Measurements from ENCODE around the gene OTOS.

OTOS gene

GRCh38 chr2:240179186-240179815 lies 38.8 kb upstream of the OTOS start:
- Histone ChIP-seq H3K4me3 (ENCODE audit: low read depth, low read length) (no peak overlapping the region), H3K9me3 (ENCODE audit: control insufficient read depth, insufficient read depth, low read depth, low read length) (no peaks in the 10 kb centered on the region), H3K27ac (ENCODE audit: low read depth, low read length) (no peak overlapping the region), H3K4me1 (ENCODE audit: control insufficient read depth, insufficient read depth, low read length) (no peaks in the 10 kb centered on the region), H3K36me3 (ENCODE audit: control insufficient read depth, insufficient read depth, low read length) (no peaks in the 10 kb centered on the region), H3K27me3 (ENCODE audit: control insufficient read depth, insufficient read depth, low read length) (peaks cover 4% of the 10 kb centered on the region; the same call in 1 of the 2 replicates), H3K9ac (ENCODE audit: low read length) (no peak overlapping the region)

- Histone ChIP-seq H3K27me3 (ENCODE audit: control insufficient read depth, insufficient read depth, low read length) (peaks cover 4% of the 10 kb centered on the region; the same call in 1 of the 2 replicates), H3K4me3 (ENCODE audit: low read depth, low read length) (no peak overlapping the region), H3K36me3 (ENCODE audit: control insufficient read depth, insufficient read depth, low read length) (no peaks in the 10 kb centered on the region), H3K4me1 (ENCODE audit: control insufficient read depth, insufficient read depth, low read length) (no peaks in the 10 kb centered on the region), H3K9me3 (ENCODE audit: control insufficient read depth, insufficient read depth, low read depth, low read length) (no peaks in the 10 kb centered on the region), H3K27ac (ENCODE audit: low read depth, low read length) (no peak overlapping the region), H3K9ac (ENCODE audit: low read length) (no peak overlapping the region)
These were observed 38.1 kb upstream of the OTOS start for GRCh38 chr2:240178564-240178963.

GRCh38 chr2:240174496-240174895 lies 34.0 kb upstream of the OTOS start:
- H3K27ac ChIP-seq (ENCODE audit: low read depth, low read length): no peak overlapping the region
- H3K9me3 ChIP-seq (ENCODE audit: control insufficient read depth, insufficient read depth, low read depth, low read length): no peaks in the 10 kb centered on the region
- H3K9ac ChIP-seq (ENCODE audit: low read length): no peak overlapping the region
- no peak overlapping the region for H3K4me3 ChIP-seq (ENCODE audit: low read depth, low read length)
- no peaks in the 10 kb centered on the region for H3K27me3 ChIP-seq (ENCODE audit: control insufficient read depth, insufficient read depth, low read length)
- H3K4me1 ChIP-seq (ENCODE audit: control insufficient read depth, insufficient read depth, low read length): no peaks in the 10 kb centered on the region
- H3K36me3 ChIP-seq (ENCODE audit: control insufficient read depth, insufficient read depth, low read length): no peaks in the 10 kb centered on the region

- H3K27ac ChIP-seq (ENCODE audit: low read depth, low read length): no peak overlapping the region
- no peaks in the 10 kb centered on the region for H3K36me3 ChIP-seq (ENCODE audit: control insufficient read depth, insufficient read depth, low read length)
- no peaks in the 10 kb centered on the region for H3K4me1 ChIP-seq (ENCODE audit: control insufficient read depth, insufficient read depth, low read length)
- no peak overlapping the region for H3K4me3 ChIP-seq (ENCODE audit: low read depth, low read length)
- H3K9ac ChIP-seq (ENCODE audit: low read length): no peak overlapping the region
- no peaks in the 10 kb centered on the region for H3K9me3 ChIP-seq (ENCODE audit: control insufficient read depth, insufficient read depth, low read depth, low read length)
- H3K27me3 ChIP-seq (ENCODE audit: control insufficient read depth, insufficient read depth, low read length): no peaks in the 10 kb centered on the region; the same call in 1 of the 2 replicates
These were observed 31.8 kb upstream of the OTOS start for GRCh38 chr2:240172071-240172895.

- H3K27ac ChIP-seq (ENCODE audit: low read depth, low read length): no peak overlapping the region
- H3K36me3 ChIP-seq (ENCODE audit: control insufficient read depth, insufficient read depth, low read length): no peaks in the 10 kb centered on the region
- H3K4me3 ChIP-seq (ENCODE audit: low read depth, low read length): no peak overlapping the region
- H3K9me3 ChIP-seq (ENCODE audit: control insufficient read depth, insufficient read depth, low read depth, low read length): no peaks in the 10 kb centered on the region
- H3K4me1 ChIP-seq (ENCODE audit: control insufficient read depth, insufficient read depth, low read length): no peaks in the 10 kb centered on the region
- no peak overlapping the region for H3K9ac ChIP-seq (ENCODE audit: low read length)
- H3K27me3 ChIP-seq (ENCODE audit: control insufficient read depth, insufficient read depth, low read length): no peaks in the 10 kb centered on the region; the same call in 1 of the 2 replicates
These were observed 30.4 kb upstream of the OTOS start for GRCh38 chr2:240170883-240171282.

- H3K4me3 ChIP-seq (ENCODE audit: low read depth, low read length): no peak overlapping the region
- H3K9me3 ChIP-seq (ENCODE audit: control insufficient read depth, insufficient read depth, low read depth, low read length): no peaks in the 10 kb centered on the region
- H3K4me1 ChIP-seq (ENCODE audit: control insufficient read depth, insufficient read depth, low read length): no peaks in the 10 kb centered on the region
- no peaks in the 10 kb centered on the region; the same call in 1 of the 2 replicates for H3K27me3 ChIP-seq (ENCODE audit: control insufficient read depth, insufficient read depth, low read length)
- no peak overlapping the region for H3K9ac ChIP-seq (ENCODE audit: low read length)
- no peaks in the 10 kb centered on the region for H3K36me3 ChIP-seq (ENCODE audit: control insufficient read depth, insufficient read depth, low read length)
- no peak overlapping the region for H3K27ac ChIP-seq (ENCODE audit: low read depth, low read length)
These were observed 29.9 kb upstream of the OTOS start for GRCh38 chr2:240170354-240170735.

GRCh38 chr2:240169486-240170353 lies 29.3 kb upstream of the OTOS start:
- Histone ChIP-seq H3K4me3 (ENCODE audit: low read depth, low read length) (no peak overlapping the region), H3K9ac (ENCODE audit: low read length) (no peak overlapping the region), H3K4me1 (ENCODE audit: control insufficient read depth, insufficient read depth, low read length) (no peaks in the 10 kb centered on the region), H3K27me3 (ENCODE audit: control insufficient read depth, insufficient read depth, low read length) (no peaks in the 10 kb centered on the region; the same call in 1 of the 2 replicates), H3K9me3 (ENCODE audit: control insufficient read depth, insufficient read depth, low read depth, low read length) (no peaks in the 10 kb centered on the region), H3K36me3 (ENCODE audit: control insufficient read depth, insufficient read depth, low read length) (no peaks in the 10 kb centered on the region), H3K27ac (ENCODE audit: low read depth, low read length) (no peak overlapping the region)

GRCh38 chr2:240168546-240169361 lies 28.3 kb upstream of the OTOS start:
- Histone ChIP-seq H3K4me1 (ENCODE audit: control insufficient read depth, insufficient read depth, low read length) (no peaks in the 10 kb centered on the region), H3K27me3 (ENCODE audit: control insufficient read depth, insufficient read depth, low read length) (no peaks in the 10 kb centered on the region; the same call in 1 of the 2 replicates), H3K9ac (ENCODE audit: low read length) (no peak overlapping the region), H3K9me3 (ENCODE audit: control insufficient read depth, insufficient read depth, low read depth, low read length) (peaks cover 5% of the 10 kb centered on the region; the same call in 1 of the 2 replicates), H3K36me3 (ENCODE audit: control insufficient read depth, insufficient read depth, low read length) (no peaks in the 10 kb centered on the region), H3K27ac (ENCODE audit: low read depth, low read length) (no peak overlapping the region), H3K4me3 (ENCODE audit: low read depth, low read length) (no peak overlapping the region)

- Histone ChIP-seq H3K27ac (ENCODE audit: low read depth, low read length) (no peak overlapping the region), H3K27me3 (ENCODE audit: control insufficient read depth, insufficient read depth, low read length) (no peaks in the 10 kb centered on the region; the same call in 1 of the 2 replicates), H3K4me3 (ENCODE audit: low read depth, low read length) (no peak overlapping the region), H3K9me3 (ENCODE audit: control insufficient read depth, insufficient read depth, low read depth, low read length) (peaks cover 5% of the 10 kb centered on the region; the same call in 1 of the 2 replicates), H3K36me3 (ENCODE audit: control insufficient read depth, insufficient read depth, low read length) (no peaks in the 10 kb centered on the region), H3K9ac (ENCODE audit: low read length) (no peak overlapping the region), H3K4me1 (ENCODE audit: control insufficient read depth, insufficient read depth, low read length) (no peaks in the 10 kb centered on the region)
These were observed 27.6 kb upstream of the OTOS start for GRCh38 chr2:240168041-240168440.

- Histone ChIP-seq H3K27me3 (ENCODE audit: control insufficient read depth, insufficient read depth, low read length) (no peaks in the 10 kb centered on the region; the same call in 1 of the 2 replicates), H3K4me1 (ENCODE audit: control insufficient read depth, insufficient read depth, low read length) (no peaks in the 10 kb centered on the region), H3K9me3 (ENCODE audit: control insufficient read depth, insufficient read depth, low read depth, low read length) (peaks cover 5% of the 10 kb centered on the region; the same call in 1 of the 2 replicates)
These were observed 27.1 kb upstream of the OTOS start for GRCh38 chr2:240167588-240167880.

More at GRCh38 chr2:240167588-240167880, 27.1 kb upstream of the OTOS start:
- no peak overlapping the region for H3K27ac ChIP-seq (ENCODE audit: low read depth, low read length)
- H3K36me3 ChIP-seq (ENCODE audit: control insufficient read depth, insufficient read depth, low read length): no peaks in the 10 kb centered on the region
- H3K4me3 ChIP-seq (ENCODE audit: low read depth, low read length): no peak overlapping the region
- no peak overlapping the region for H3K9ac ChIP-seq (ENCODE audit: low read length)
